ENCODE measurements around the gene RERGL.

RERGL gene, protein sequence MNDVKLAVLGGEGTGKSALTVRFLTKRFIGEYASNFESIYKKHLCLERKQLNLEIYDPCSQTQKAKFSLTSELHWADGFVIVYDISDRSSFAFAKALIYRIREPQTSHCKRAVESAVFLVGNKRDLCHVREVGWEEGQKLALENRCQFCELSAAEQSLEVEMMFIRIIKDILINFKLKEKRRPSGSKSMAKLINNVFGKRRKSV

DNA sequence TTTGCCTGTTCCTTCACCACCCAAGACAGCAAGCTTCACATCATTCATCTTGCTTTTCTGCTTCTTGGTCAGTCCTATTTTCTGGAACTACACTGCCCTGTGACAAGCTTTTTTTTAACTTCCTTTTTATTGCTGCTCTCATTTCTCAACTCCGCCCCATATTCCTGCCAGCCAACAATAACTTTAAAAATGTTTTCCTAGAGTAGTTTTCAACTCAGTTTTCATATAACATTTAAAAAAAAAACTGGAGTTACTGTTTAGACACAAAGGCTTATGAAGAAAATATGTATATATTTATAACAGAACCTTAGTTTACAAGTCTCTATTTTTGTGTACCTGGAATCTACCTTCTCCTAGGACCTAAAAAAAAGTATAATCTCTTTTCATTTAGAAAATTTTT, at the start of gene RERGL:
RERGL (minus strand) TSS at position 101 of the 400 bp plus-strand sequence; CDS start at position 48, 53 bp downstream.
- Mint-ChIP-seq H3K4me3 (no peak within 1 kb of the TSS), H3K9me3 (peaks cover 8% of the 10 kb centered on the region), H3K4me1 (no peaks in the 10 kb centered on the region), H3K36me3 (no peaks in the 10 kb centered on the region), H3K27ac (no peak within 1 kb of the TSS), H3K27me3 (no peaks in the 10 kb centered on the region)
- DNase-seq (ENCODE audit: low spot score in 2 of 2): no peak
- no peak for ATAC-seq (ENCODE audit: low read depth)

DNA sequence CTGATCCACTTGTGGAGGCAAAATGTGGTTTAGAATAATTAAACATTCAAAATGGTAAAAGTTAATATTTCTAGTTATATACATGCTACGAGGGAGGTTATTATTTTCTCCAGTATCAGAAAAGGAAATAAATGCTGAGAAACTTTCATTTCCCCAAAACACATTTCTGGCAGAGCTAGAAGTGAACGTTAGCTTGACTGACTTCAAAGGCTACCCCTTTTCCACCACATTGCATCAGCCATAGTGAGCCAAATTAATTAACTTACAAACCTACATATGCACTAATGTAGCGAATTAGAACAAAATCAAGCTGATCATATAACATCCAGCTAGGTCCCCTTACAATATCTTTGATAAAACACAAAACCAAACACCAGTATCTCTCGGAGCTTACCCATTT, 49.3 kb upstream of the RERGL start:
- H3K9me3 Mint-ChIP-seq: no peaks in the 10 kb centered on the region
- ATAC-seq (ENCODE audit: low read depth) (no peak), DNase-seq (ENCODE audit: low spot score in 2 of 2) (no peak)
- H3K36me3 Mint-ChIP-seq: no peaks in the 10 kb centered on the region
- no peak overlapping the region for H3K27ac Mint-ChIP-seq
- H3K4me3 Mint-ChIP-seq: no peak overlapping the region
- H3K27me3 Mint-ChIP-seq: no peaks in the 10 kb centered on the region
- H3K4me1 Mint-ChIP-seq: no peaks in the 10 kb centered on the region

DNA sequence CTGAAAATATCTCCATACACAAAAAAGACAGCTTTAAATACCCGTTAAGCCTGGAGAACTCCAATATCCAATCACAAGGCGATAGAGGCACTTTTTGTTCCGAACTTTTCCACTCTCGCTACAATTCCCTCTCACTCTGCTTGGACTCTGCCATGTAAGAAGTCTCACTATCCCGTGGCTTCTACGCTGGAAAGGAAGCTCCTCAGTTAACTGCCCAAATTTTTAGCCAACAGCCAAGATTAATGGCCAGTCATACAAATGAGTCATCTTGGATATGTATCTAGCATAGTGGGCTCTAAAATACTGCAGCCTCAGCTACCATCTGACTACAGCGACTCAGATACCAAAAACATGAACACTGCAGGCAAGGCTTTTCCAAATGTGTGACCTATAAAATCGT, 45.5 kb upstream of the RERGL start:
- H3K36me3 Mint-ChIP-seq: no peaks in the 10 kb centered on the region
- DNase-seq (ENCODE audit: low spot score in 2 of 2) (no peak), ATAC-seq (ENCODE audit: low read depth) (no peak)
- no peaks in the 10 kb centered on the region for H3K27me3 Mint-ChIP-seq
- no peak overlapping the region for H3K27ac Mint-ChIP-seq
- no peak overlapping the region for H3K4me3 Mint-ChIP-seq
- H3K4me1 Mint-ChIP-seq: no peaks in the 10 kb centered on the region
- no peaks in the 10 kb centered on the region for H3K9me3 Mint-ChIP-seq

DNA sequence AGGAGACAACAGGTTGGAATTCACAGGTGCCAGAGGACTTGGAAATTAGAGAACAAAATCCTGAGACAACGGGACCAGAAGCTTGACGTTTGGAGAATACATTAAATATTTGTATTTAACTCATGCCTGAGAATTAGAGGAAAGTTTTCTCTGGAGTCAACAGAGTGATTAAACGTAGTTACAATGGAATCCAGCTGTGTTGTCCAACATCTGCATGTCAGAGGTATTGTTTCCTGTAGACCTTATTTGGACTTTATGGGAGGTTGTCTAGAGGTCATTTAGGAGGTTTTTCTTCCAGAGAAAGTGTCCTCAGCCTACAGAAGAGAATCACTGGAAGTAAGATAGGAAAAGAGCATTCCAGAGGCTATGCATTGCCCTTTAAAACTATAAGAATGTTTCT, 45.1 kb upstream of the RERGL start:
- Mint-ChIP-seq H3K4me3 (no peak overlapping the region), H3K36me3 (no peaks in the 10 kb centered on the region), H3K27ac (no peak overlapping the region), H3K27me3 (no peaks in the 10 kb centered on the region), H3K4me1 (no peaks in the 10 kb centered on the region), H3K9me3 (no peaks in the 10 kb centered on the region)
- DNase-seq (ENCODE audit: low spot score in 2 of 2) (no peak), ATAC-seq (ENCODE audit: low read depth) (no peak)

DNA sequence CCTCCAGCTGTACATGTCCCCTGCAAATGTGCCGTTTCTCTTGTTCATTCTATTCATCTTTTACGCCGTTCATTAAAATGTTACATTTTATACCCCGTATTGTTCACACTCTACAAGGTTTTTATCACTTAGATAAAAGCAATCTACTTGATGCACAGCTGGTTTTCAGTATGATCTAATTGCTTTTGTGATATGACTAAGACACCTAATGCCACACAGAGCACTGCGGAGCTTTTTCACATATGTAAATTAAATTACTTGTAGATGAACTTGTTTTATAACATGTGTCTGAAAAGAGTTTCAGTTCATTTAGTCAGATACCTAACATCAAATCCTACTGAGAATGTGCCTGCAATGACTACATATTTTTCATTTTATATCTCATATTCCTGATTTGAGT, 40.9 kb upstream of the RERGL start:
- Mint-ChIP-seq H3K27ac (no peak overlapping the region), H3K4me3 (no peak overlapping the region), H3K36me3 (no peaks in the 10 kb centered on the region), H3K27me3 (no peaks in the 10 kb centered on the region), H3K9me3 (peaks cover 8% of the 10 kb centered on the region), H3K4me1 (no peaks in the 10 kb centered on the region)
- no peak for DNase-seq (ENCODE audit: low spot score in 2 of 2)
- ATAC-seq (ENCODE audit: low read depth): no peak

DNA sequence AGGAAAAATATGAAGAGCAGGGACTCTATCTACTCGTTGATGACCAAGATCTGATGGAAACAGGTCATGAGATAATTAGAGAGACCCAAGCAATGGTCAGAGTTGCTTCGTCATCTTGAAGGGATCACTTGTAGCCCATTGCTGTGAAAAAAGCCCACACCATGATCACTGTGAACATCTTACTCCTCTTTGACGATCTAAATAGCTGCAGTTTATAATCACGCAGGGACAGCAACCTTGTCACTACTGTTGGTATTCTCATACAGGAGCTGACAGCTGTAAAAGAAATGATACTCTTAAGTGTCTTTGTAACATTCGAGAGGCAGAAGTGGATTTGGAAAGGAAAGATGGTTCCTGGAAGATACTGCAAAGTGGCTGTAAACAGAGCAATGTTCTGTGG, 33.7 kb upstream of the RERGL start:
- H3K4me3 Mint-ChIP-seq: no peak overlapping the region
- H3K9me3 Mint-ChIP-seq: peaks cover 7% of the 10 kb centered on the region
- H3K27me3 Mint-ChIP-seq: no peaks in the 10 kb centered on the region
- ATAC-seq (ENCODE audit: low read depth) (no peak), DNase-seq (ENCODE audit: low spot score in 2 of 2) (no peak)
- H3K4me1 Mint-ChIP-seq: no peaks in the 10 kb centered on the region
- no peak overlapping the region for H3K27ac Mint-ChIP-seq
- H3K36me3 Mint-ChIP-seq: no peaks in the 10 kb centered on the region

DNA sequence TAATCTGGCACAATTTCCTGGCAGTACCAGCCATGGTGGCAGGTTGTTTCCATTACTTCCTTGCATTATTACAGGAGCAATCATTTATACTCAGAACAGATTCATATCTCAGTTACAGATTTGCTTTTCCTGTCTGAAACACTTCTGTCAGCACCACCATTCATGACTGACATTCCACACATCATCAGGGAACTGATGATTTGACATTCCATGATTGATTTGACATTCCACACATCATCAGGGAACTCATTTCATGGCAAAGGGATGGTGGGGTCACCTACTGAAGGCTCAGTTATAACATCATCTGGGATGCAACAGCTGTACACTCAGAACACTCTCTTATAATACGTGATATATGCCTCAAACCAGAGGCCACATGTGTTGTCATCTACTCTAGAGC, 30.9 kb upstream of the RERGL start:
- ATAC-seq (ENCODE audit: low read depth): no peak
- Mint-ChIP-seq H3K9me3 (peaks cover 1% of the 10 kb centered on the region), H3K4me1 (no peaks in the 10 kb centered on the region), H3K27ac (no peak overlapping the region), H3K4me3 (no peak overlapping the region), H3K36me3 (no peaks in the 10 kb centered on the region), H3K27me3 (no peaks in the 10 kb centered on the region)
- no peak for DNase-seq (ENCODE audit: low spot score in 2 of 2)

DNA sequence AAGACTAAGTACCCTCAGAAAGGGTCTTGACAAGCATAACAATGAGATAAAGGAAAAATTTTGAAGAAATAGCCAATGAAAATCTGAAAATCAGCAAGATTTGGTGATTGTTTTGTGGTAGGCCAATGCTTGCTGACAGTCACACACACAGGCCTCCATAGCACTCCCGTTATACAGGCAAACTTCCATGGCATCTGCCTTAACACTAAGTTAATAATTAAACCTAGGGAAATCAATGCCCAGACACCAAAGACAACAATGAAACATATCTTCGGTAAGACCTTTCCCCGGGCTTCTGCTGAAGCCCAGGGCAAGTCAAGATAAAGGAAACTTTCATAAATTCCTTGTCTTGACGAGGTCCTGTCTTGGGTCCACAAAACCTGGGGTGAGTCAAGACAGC, 18.6 kb upstream of the RERGL start:
- ATAC-seq (ENCODE audit: low read depth): no peak
- H3K4me1 Mint-ChIP-seq: no peaks in the 10 kb centered on the region
- peaks cover 4% of the 10 kb centered on the region for H3K9me3 Mint-ChIP-seq
- no peaks in the 10 kb centered on the region for H3K36me3 Mint-ChIP-seq
- no peak for DNase-seq (ENCODE audit: low spot score in 2 of 2)
- H3K27me3 Mint-ChIP-seq: no peaks in the 10 kb centered on the region
- H3K27ac Mint-ChIP-seq: no peak overlapping the region
- no peak overlapping the region for H3K4me3 Mint-ChIP-seq

DNA sequence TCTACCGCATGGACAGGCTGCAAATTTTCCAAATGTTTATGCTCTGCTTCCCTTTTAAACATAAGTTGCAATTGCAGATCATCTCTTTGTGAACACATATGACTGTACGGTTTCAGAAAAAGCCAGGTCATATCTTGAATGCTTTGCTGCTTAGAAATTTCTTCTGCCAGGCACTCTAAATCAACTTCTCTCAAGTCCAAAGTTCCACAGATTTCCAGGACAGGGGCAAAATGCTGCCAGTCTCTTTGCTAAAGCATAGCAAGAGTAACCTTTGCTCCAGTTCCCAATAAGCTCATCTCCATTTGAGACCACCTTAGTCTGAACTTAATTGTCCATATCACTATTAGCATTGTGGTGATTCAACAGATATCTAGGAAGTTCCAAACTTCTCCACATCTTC, 13.6 kb upstream of the RERGL start:
- ATAC-seq (ENCODE audit: low read depth) (no peak), DNase-seq (ENCODE audit: low spot score in 2 of 2) (no peak)
- H3K4me3 Mint-ChIP-seq: no peak overlapping the region
- H3K27ac Mint-ChIP-seq: no peak overlapping the region
- no peaks in the 10 kb centered on the region for H3K36me3 Mint-ChIP-seq
- H3K27me3 Mint-ChIP-seq: no peaks in the 10 kb centered on the region
- H3K9me3 Mint-ChIP-seq: peaks cover 5% of the 10 kb centered on the region
- no peaks in the 10 kb centered on the region for H3K4me1 Mint-ChIP-seq

DNA sequence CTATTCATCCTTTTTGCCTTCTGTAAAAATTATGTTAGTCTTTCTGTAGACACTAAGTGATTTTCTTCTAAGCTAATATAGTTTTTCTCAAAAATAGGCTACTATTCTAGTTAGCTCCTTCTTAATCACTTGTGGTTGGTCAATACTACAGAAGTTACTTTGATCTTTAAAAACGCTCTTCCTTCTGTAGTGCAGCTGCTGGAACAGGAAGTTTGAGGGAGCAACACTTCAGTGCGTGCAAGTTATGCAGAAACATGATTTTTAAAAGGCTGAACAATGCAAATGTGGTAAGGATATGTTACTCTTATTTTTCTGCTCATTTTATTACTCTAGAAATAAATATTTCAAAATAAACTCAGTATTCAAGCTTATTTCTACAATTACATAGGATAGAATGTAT, 11.1 kb upstream of the RERGL start:
- H3K9me3 Mint-ChIP-seq: peaks cover 2% of the 10 kb centered on the region
- H3K27ac Mint-ChIP-seq: no peak overlapping the region
- ATAC-seq (ENCODE audit: low read depth) (no peak), DNase-seq (ENCODE audit: low spot score in 2 of 2) (no peak)
- no peaks in the 10 kb centered on the region for H3K27me3 Mint-ChIP-seq
- H3K36me3 Mint-ChIP-seq: no peaks in the 10 kb centered on the region
- H3K4me1 Mint-ChIP-seq: no peaks in the 10 kb centered on the region
- no peak overlapping the region for H3K4me3 Mint-ChIP-seq

DNA sequence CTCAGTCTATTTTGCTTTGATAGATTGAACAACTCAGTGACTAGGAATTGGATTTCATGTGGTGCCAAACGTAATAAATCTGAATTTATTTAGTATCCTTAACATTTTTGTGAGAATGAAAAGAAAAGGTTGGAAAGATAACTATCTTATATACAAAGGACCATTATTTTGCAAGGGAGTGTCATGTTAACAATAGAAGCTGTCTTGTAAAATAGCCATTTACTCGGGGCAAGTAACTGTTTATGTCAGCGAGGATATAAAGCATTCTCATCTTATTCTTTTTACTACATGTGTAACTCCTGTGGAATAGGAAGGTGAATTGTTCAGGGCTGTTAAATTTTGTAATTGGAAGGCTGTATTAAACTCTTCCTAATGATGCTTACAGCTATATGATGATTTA, 5.9 kb downstream of the RERGL start:
- Mint-ChIP-seq H3K36me3 (no peaks in the 10 kb centered on the region), H3K9me3 (peaks cover 5% of the 10 kb centered on the region), H3K4me1 (no peaks in the 10 kb centered on the region), H3K4me3 (no peak overlapping the region), H3K27ac (no peak overlapping the region), H3K27me3 (no peaks in the 10 kb centered on the region)
- DNase-seq (ENCODE audit: low spot score in 2 of 2): no peak
- no peak for ATAC-seq (ENCODE audit: low read depth)

DNA sequence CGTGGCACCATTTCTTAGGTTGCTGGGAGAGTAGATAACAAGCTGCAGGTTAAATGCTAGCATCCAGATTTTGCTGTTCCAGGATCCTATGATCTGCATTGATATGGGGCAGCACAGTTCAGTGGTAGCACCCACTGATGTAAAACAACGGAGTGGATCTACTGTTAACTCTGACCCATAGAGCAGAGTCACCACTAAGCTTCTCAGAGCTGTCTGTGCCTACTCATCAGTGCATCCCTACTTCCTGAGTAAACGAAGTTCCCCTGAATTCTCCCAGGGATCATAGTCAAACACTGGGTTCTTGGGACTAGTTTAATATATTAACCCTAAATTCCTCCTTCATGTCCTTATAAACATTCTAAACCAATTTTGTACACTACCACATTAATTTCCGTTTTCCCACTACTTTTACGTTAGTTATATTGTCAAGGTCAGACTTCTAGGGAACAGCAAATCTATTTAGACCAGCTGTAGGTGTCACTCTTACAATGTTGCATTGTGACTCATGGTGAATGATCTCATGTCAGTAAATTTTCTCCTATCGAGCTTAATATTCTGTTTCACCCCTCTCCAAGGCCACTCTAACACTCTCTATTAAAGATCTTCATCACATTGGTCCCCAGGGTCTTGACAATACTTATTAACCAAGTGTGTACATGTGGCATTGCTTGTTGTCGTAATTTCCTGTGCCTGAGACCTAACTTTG, 10.3 kb downstream of the RERGL start:
- Mint-ChIP-seq H3K36me3 (no peaks in the 10 kb centered on the region), H3K27me3 (no peaks in the 10 kb centered on the region), H3K27ac (no peak overlapping the region), H3K4me3 (no peak overlapping the region), H3K4me1 (no peaks in the 10 kb centered on the region), H3K9me3 (no peaks in the 10 kb centered on the region)
- ATAC-seq (ENCODE audit: low read depth) (no peak), DNase-seq (ENCODE audit: low spot score in 2 of 2) (no peak)

DNA sequence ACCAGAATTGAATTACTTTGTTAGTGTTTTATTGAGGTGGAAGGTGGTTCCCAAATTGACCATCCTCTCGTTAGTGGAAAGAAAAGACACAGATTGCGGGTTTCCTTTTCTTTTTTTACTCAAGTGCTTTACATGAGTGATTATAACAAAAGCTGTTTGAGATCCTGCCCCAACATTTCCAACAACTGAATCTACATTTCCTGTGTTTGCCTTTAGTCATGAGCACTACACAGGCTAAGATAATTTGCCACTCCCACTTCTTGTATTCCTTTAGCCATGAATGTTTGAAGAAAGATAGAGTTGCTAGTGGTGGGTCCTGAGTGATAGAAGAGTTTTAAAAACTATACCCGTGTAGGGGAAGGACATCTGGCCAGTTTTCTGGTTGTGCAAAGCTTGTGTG, 16.0 kb downstream of the RERGL start:
- Mint-ChIP-seq H3K27ac (no peak overlapping the region), H3K36me3 (no peaks in the 10 kb centered on the region), H3K4me1 (no peaks in the 10 kb centered on the region), H3K4me3 (no peak overlapping the region), H3K9me3 (no peaks in the 10 kb centered on the region), H3K27me3 (no peaks in the 10 kb centered on the region)
- ATAC-seq (ENCODE audit: low read depth) (no peak), DNase-seq (ENCODE audit: low spot score in 2 of 2) (no peak)

DNA sequence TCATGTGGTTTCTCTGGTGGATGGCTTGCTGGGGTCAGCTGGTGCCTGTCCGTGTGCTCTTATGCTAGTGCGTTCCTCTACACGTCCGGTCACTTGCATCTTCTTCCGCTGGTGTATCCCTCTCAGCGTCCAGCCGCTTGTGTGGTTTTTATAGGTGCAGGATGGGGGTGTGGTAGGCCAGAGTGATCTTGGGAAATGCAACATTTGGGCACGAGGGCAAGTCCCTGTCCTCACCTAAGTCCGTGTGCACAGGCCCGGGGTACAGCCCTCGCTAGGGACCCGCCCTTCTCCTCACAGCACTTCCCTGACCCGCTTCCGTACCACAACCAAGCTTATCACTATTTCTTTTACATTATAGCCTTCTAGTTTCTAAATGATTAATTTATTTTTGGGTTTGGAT, 17.3 kb downstream of the RERGL start:
- ATAC-seq (ENCODE audit: low read depth): no peak
- Mint-ChIP-seq H3K27ac (no peak overlapping the region), H3K9me3 (no peaks in the 10 kb centered on the region), H3K4me1 (no peaks in the 10 kb centered on the region), H3K36me3 (no peaks in the 10 kb centered on the region), H3K27me3 (no peaks in the 10 kb centered on the region), H3K4me3 (no peak overlapping the region)
- DNase-seq (ENCODE audit: low spot score in 2 of 2): no peak

DNA sequence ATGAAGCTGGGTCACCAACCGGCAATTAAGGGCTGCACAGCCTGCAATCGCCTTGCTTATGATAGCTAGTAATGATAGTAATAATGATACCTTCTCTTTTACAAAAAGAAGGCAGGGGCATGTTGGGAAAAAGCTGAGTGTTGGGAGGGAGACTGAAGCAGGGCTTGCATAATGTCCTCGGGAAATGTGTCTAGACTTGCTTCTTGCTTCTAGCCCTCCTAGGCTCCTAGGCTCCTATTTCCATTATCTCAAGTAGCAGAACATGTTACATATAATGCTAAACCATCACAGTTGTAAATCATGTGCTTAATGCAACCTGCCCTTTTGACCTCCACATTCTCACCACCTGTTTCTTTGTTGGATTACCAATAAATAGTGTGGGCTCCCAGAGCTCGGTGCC, 18.7 kb downstream of the RERGL start:
- no peaks in the 10 kb centered on the region for H3K27me3 Mint-ChIP-seq
- DNase-seq (ENCODE audit: low spot score in 2 of 2) (no peak), ATAC-seq (ENCODE audit: low read depth) (no peak)
- H3K27ac Mint-ChIP-seq: no peak overlapping the region
- no peak overlapping the region for H3K4me3 Mint-ChIP-seq
- no peaks in the 10 kb centered on the region for H3K36me3 Mint-ChIP-seq
- no peaks in the 10 kb centered on the region for H3K4me1 Mint-ChIP-seq
- H3K9me3 Mint-ChIP-seq: no peaks in the 10 kb centered on the region

Data from memory B cell (primary cell).